Endothelial cell (in vitro differentiated cells): ENCODE measurements around the gene PRRT1B. TPM values are rescaled to one million over a fixed set of nuclear protein-coding genes. Genes with fewer than 3 reads are reported as not detected.

Experiments used
- DNase-seq: peaks from one replicate; pipeline ENCODE4 v3.0.0; 2021; ENCODE audit warnings: low spot score
- H3K27ac Mint-ChIP-seq: one replicate; pipeline ENCODE4 v1.8.0; 2021; ENCODE audit warnings: mixed read lengths, inconsistent platforms; ENCODE audit not compliant: unreplicated experiment
- H3K27me3 Mint-ChIP-seq: one replicate; pipeline ENCODE4 v1.8.0; 2021; ENCODE audit warnings: mild to moderate bottlenecking, moderate library complexity, mixed read lengths, inconsistent platforms; ENCODE audit not compliant: unreplicated experiment
- H3K36me3 Mint-ChIP-seq: one replicate; pipeline ENCODE4 v1.8.0; 2021; ENCODE audit warnings: mild to moderate bottlenecking, low read depth, mixed read lengths, inconsistent platforms; ENCODE audit not compliant: unreplicated experiment
- H3K4me1 Mint-ChIP-seq: one replicate; pipeline ENCODE4 v1.8.0; 2021; ENCODE audit warnings: mild to moderate bottlenecking, mixed read lengths, inconsistent platforms; ENCODE audit not compliant: unreplicated experiment
- H3K4me3 Mint-ChIP-seq: one replicate; pipeline ENCODE4 v1.8.0; 2021; ENCODE audit warnings: mild to moderate bottlenecking, mixed read lengths, inconsistent platforms; ENCODE audit not compliant: unreplicated experiment
- H3K9me3 Mint-ChIP-seq: one replicate; pipeline ENCODE4 v1.8.0; 2021; ENCODE audit warnings: mixed read lengths, inconsistent platforms; ENCODE audit not compliant: unreplicated experiment
- long read RNA-seq: library from polyadenylated mRNA; unstranded; transcript quantifications from one replicate; pipeline ENCODE4 v2.0.0, GENCODE V29; 2020; ENCODE audit not compliant: unreplicated experiment
- total RNA-seq: library from RNA; stranded (reverse); fragmentation: NEBNext Ultra II Directional; extraction: Animal tissue kit (Norgen Biotek cat#: 25700); gene quantifications from one replicate; pipeline ENCODE4 v1.2.1, GENCODE V29; 2021; ENCODE audit not compliant: unreplicated experiment
- TF ChIP-seq, protein P1 (sequence below): fragments of 200-600 bp; sonication (generic); IDR thresholded peaks from one replicate; pipeline ENCODE4 v1.5.0; 2021; ENCODE audit warnings: antibody characterized with exemption; ENCODE audit not compliant: unreplicated experiment

The PRRT1B gene
- not detected for total RNA-seq
- long read RNA-seq: 0 reads

DNA sequence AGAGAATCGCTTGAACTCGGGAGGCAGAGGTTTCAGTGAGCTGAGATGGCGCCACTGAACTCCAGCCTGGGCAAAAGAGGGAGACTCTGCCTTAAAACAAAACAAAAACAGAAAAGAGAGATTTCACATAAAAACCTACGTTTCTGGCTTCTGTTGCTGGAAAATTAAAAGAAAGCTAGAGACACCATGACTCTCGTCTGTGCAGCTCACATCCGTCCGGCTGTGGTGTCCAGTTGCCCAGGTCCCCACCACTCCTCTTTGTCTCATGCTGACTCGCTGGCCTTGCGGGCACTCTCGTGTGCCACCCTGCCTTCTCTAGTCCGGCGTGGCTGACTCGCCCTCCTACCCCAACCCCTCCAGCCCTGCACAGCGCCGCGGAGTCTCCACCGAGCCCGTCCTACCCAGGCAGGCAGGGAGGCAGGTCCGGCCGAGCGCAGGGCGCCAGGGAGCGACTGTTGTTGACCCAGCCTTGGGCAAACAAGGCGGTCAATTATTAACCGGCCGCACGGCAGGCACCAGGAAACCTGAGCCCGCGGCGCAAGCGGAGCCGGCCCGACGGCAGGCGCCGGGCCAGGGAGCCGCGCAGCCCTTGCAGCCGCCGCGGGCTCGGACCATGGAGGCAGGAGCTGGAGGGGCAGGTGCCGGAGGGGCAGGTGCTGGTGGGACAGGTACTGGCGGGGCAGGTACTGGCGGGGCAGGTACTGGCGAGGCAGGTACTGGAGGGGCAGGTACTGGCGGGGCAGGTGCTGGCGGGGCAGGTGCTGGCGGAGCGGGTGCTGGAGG is at the start of gene PRRT1B:
Gene PRRT1B, plus strand, starts transcription at position 521 of the 783 bp plus-strand sequence. Its CDS starts 93 bp downstream, at position 614.
- H3K9me3 Mint-ChIP-seq: peaks cover 15% of the 10 kb centered on the region
- H3K4me1 Mint-ChIP-seq: peaks cover 11% of the 10 kb centered on the region
- H3K27me3 Mint-ChIP-seq: peaks cover 38% of the 10 kb centered on the region
- H3K27ac Mint-ChIP-seq: peak within 1 kb of the TSS; percentile 58
- H3K36me3 Mint-ChIP-seq: peaks cover 29% of the 10 kb centered on the region
- TF ChIP-seq, protein P1, sequence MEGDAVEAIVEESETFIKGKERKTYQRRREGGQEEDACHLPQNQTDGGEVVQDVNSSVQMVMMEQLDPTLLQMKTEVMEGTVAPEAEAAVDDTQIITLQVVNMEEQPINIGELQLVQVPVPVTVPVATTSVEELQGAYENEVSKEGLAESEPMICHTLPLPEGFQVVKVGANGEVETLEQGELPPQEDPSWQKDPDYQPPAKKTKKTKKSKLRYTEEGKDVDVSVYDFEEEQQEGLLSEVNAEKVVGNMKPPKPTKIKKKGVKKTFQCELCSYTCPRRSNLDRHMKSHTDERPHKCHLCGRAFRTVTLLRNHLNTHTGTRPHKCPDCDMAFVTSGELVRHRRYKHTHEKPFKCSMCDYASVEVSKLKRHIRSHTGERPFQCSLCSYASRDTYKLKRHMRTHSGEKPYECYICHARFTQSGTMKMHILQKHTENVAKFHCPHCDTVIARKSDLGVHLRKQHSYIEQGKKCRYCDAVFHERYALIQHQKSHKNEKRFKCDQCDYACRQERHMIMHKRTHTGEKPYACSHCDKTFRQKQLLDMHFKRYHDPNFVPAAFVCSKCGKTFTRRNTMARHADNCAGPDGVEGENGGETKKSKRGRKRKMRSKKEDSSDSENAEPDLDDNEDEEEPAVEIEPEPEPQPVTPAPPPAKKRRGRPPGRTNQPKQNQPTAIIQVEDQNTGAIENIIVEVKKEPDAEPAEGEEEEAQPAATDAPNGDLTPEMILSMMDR: no peak
- peak within 1 kb of the TSS; percentile 69 for H3K4me3 Mint-ChIP-seq
- no peak for DNase-seq

DNA sequence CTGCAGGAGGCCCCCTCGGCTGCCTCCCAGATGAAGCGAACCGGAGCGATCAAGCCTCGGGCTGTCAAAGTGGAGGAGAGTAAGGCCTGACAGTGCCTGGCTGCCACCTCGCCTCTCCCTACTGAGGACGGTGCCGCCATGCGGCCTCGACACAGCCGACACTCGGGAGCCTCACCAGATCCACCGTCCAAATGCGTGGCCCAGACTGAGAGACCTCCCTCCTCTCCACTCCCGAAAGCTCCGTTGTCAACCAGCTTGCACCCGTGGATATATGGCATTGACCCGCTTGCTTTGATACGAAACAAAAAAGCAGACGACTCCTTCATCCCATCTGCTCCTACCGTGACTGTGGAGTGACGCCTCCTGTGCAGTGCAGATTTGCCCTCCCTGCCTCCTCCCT is 49.5 kb upstream of the PRRT1B start:
- peaks cover 73% of the 10 kb centered on the region for H3K36me3 Mint-ChIP-seq
- no peak overlapping the region for H3K4me3 Mint-ChIP-seq

DNA sequence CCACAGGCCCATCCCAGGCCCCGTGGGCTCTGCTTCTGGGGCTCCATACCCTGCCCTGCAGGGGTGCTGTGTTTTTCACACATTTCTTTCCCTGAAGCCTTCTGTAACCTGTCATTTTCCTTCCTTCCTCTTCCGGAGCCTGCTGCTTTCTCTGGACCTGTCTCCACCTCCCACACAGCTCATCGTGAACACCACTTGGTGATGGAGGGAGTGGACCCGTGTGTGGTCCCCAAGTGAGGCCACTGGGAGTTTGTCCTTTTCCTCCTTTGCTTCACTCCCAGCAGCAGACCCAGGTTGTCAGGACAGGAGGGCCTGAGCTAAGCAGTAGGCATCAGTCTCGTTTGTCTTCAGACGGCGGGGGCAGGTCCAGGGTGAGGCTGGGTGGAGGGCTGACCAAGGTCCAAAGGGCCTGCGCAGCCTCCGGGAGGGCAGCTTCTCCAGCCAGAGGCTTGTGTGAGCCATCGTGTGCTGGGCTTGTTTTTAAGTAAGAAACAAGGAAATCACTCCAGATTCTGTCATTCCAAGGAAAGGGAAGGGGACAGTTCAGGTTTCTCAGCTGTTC is 48.4 kb upstream of the PRRT1B start:
- H3K36me3 Mint-ChIP-seq: peaks cover 68% of the 10 kb centered on the region
- DNase-seq: no peak
- peaks cover 18% of the 10 kb centered on the region for H3K27me3 Mint-ChIP-seq
- peaks cover 30% of the 10 kb centered on the region for H3K4me1 Mint-ChIP-seq
- TF ChIP-seq, protein P1: no peak
- no peaks in the 10 kb centered on the region for H3K9me3 Mint-ChIP-seq
- H3K27ac Mint-ChIP-seq: no peak overlapping the region
- no peak overlapping the region for H3K4me3 Mint-ChIP-seq

More for the DNA sequence above, 49.5 kb upstream of the PRRT1B start:
- TF ChIP-seq, protein P1: no peak
- H3K4me1 Mint-ChIP-seq: peaks cover 30% of the 10 kb centered on the region
- peaks cover 16% of the 10 kb centered on the region for H3K27me3 Mint-ChIP-seq
- no peak for DNase-seq
- no peak overlapping the region for H3K27ac Mint-ChIP-seq
- H3K9me3 Mint-ChIP-seq: no peaks in the 10 kb centered on the region

DNA sequence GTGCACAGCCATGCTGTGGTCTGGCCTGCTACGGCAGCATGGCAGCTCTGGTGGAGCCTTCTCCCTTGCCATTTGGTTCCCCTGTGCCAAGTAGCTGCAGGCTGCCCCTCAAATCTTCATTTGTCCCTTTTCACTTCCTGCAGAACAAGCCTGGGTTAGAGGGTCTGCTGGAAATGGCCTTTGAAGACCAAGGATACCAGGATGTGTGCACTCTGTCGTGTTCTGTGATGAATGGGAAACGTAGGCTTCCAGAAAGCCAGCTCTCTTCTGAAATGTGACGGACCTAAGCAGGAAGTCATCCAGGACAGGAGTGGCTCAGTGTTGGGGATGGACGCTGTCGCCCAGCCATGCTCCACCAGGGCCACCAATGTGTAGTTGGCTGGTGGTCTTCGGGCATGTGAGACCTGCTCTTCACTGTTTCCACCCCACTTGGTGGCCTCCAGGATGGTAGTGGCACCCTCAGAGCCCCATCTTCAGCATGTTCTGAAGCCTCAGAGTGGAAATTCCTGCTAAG is 46.0 kb upstream of the PRRT1B start:
- Mint-ChIP-seq H3K4me1 (peaks cover 39% of the 10 kb centered on the region), H3K27me3 (peaks cover 20% of the 10 kb centered on the region), H3K9me3 (no peaks in the 10 kb centered on the region), H3K4me3 (no peak overlapping the region), H3K36me3 (peaks cover 46% of the 10 kb centered on the region), H3K27ac (peak overlapping the region; percentile 52)
- TF ChIP-seq, protein P1: no peak
- DNase-seq: no peak

DNA sequence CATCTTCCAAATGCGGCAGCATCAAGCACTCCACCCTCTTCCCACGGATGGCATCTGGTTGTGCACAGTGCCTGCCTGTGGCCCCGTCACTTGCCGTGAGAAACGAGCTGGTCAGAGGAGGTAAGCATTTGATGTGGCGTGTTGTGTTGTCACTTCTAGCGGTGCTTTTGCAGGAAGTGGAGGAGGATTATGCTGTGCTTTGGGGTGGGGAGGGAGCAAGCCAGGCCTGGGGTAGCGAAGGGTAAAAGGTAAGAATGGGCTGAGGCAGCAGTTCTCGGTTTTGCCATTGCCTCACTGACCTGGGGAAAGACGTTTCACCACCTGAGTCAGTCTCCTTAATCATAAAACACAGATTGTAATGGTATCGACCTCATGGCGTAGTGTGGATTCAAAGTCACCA is 44.9 kb upstream of the PRRT1B start:
- no peak overlapping the region for H3K4me3 Mint-ChIP-seq
- H3K36me3 Mint-ChIP-seq: peaks cover 42% of the 10 kb centered on the region
- peaks cover 15% of the 10 kb centered on the region for H3K27me3 Mint-ChIP-seq
- TF ChIP-seq, protein P1: no peak
- peaks cover 41% of the 10 kb centered on the region for H3K4me1 Mint-ChIP-seq
- peak overlapping the region; percentile 11 for H3K27ac Mint-ChIP-seq
- no peak for DNase-seq
- H3K9me3 Mint-ChIP-seq: no peaks in the 10 kb centered on the region
